Activated T-cell treated with anti-CD3 and anti-CD28 coated beads for 1 hour (primary cell): Measurements from ENCODE around the gene ERGIC1.

Experiments used
- DNase-seq: peaks from one replicate; pipeline ENCODE4 v3.0.0-alpha.2; 2020; ENCODE audit warnings: low read depth

Gene ERGIC1

GRCh38 chr5:172902497-172903472 is 68.7 kb downstream of the ERGIC1 start:
- no peak for DNase-seq

- DNase-seq: no peak
Observed at GRCh38 chr5:172903790-172904189, 69.7 kb downstream of the ERGIC1 start.

- DNase-seq: no peak
Observed at GRCh38 chr5:172904312-172904642, 70.2 kb downstream of the ERGIC1 start.

GRCh38 chr5:172904643-172905345 is 70.7 kb downstream of the ERGIC1 start:
- DNase-seq: no peak

GRCh38 chr5:172905346-172906140 is 71.5 kb downstream of the ERGIC1 start:
- no peak for DNase-seq

GRCh38 chr5:172906436-172906835 is 72.4 kb downstream of the ERGIC1 start:
- no peak for DNase-seq

GRCh38 chr5:172906888-172907287 is 72.8 kb downstream of the ERGIC1 start:
- DNase-seq: no peak

GRCh38 chr5:172907657-172908056 is 73.6 kb downstream of the ERGIC1 start:
- no peak for DNase-seq

- no peak for DNase-seq
Observed at GRCh38 chr5:172908662-172909061, 74.6 kb downstream of the ERGIC1 start.

GRCh38 chr5:172909931-172910502 is 76.0 kb downstream of the ERGIC1 start:
- DNase-seq: no peak

GRCh38 chr5:172910828-172911627 is 77.0 kb downstream of the ERGIC1 start:
- no peak for DNase-seq

- DNase-seq: no peak
Observed at GRCh38 chr5:172911628-172911880, 77.5 kb downstream of the ERGIC1 start.

- DNase-seq: no peak
Observed at GRCh38 chr5:172911976-172912375, 77.9 kb downstream of the ERGIC1 start.

GRCh38 chr5:172913117-172913850 is 79.2 kb downstream of the ERGIC1 start:
- DNase-seq: no peak

- no peak for DNase-seq
Observed at GRCh38 chr5:172915514-172915913, 81.5 kb downstream of the ERGIC1 start.

GRCh38 chr5:172918421-172919371 is 84.6 kb downstream of the ERGIC1 start:
- DNase-seq: no peak

GRCh38 chr5:172919525-172920446 is 85.7 kb downstream of the ERGIC1 start:
- no peak for DNase-seq

GRCh38 chr5:172920447-172920849 is 86.4 kb downstream of the ERGIC1 start:
- no peak for DNase-seq

- DNase-seq: no peak
Observed at GRCh38 chr5:172920995-172921394, 86.9 kb downstream of the ERGIC1 start.
